ENCODE measurements around the gene AKT1S1.
"Not testable (repeated sequence)": the region's sequence is repeated elsewhere in the genome, so short reads cannot be mapped to it uniquely, and the experiment has no call there.

AKT1S1 gene

DNA sequence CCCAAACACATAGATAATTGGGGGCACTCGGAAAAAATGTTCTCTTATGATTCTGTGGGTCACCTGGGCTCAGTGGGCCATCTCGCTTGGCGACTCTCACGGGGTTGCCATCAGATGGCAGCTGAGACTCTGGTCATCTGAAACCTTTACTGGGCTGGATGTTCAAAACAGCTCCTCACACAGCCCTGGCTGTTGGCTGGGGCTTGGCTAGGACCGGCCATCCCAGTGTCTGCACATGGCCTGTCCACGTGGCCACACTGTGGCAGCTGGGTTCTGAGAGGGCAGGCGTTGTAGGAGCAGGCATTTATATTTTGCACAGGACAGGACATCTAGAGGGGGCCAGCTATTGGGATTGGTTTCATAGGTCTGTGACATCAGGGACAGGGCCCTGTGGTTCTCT lies 43.6 kb downstream of the AKT1S1 start:
- FAIRE-seq, result no peak

DNA sequence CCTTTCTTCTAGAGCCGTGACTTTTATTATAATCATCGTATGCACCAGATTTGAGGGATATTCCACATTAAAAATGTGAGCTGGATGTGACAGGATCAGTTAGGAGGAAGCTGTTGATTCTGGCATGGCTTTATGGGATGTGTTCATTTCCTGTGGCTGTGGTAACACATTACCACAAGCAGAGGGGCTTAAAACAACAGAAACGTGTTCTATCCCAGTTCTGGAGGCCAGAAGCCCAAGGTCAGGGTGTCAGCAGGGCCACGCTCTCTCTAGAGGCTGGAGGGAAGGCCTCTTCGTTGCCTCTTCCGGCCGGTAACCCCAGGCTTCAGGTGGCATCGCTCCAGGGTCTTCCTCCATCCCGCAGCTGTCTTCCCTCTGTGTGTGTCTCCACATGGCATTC lies 44.6 kb downstream of the AKT1S1 start:
- FAIRE-seq, result no peak

DNA sequence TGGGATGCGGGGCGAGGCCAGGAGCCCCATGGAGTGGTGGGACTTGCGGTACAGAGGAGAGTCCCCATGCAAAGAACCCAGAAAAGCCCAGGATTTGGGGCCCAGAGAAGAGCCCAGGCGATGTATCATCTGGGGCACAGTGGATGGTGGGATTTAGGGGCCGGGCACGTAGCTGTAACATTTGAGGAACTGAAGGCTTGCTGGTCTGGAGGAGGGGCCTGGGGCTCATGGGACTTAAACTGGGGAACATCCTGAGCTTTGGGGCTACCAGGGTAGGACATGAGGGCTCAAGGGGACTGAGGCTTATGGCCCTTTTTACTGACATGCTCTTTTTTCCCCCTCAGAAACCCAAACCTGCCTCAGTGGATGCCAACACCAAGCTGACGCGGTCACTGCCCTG lies 45.6 kb downstream of the AKT1S1 start:
- no peak for FAIRE-seq

DNA sequence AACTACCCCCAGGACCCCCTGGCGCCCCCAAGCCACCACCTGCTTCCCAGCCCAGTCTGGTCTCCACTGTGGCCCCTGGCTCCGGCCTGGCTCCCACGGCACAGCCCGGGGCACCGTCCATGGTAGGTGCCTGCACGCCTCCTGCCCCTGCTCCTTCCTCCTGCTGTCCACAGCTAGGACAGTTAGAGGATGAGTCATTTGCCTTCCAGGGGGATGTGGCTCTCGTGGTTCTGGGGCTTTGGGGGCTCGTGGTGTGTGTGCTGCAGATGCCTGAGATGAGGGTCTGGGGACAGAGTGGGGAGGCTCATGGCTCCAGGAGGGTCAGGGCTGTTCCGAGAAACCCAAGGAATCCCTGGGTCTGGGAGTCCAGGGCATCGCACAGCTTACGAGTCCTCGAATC lies 46.4 kb downstream of the AKT1S1 start:
- FAIRE-seq, result no peak

DNA sequence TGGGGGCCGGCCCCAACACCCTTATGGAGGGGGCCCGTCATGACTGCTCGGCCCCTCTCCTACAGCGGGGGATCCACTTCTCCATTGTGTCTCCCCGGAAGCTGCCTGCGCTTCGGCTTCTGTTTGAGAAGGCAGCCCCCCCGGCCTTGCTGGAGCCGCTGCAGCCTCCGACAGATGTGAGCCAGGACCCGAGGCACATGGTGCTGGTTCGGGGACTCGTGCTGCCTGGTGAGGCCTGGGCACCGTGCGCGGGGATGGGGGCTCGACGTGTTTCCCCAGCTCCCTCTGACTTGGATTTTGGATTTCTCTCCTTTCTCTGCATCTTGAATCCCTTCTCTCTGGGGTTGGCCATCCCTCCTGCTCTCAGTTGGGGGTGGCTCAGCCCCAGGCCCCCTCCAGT lies 47.4 kb downstream of the AKT1S1 start:
- FAIRE-seq, result no peak

DNA sequence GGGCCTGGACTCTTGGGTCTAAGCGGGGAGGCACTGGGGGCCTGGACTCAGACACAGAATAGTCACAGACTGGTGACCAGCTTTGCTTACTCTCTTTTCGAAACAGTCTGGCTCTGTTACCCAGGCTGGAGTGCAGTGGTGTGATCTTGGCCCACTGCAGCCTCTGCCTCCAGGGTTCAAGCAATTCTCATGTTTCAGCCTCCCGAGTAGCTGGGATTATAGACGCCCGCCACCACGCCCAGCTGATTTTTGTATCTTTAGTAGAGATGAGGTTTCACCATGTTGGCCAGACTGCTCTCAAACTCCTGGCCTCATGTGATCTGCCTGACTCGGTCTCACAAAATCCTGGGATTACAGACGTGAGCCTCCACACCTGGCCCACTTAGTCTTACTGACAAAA lies 48.0 kb downstream of the AKT1S1 start:
- FAIRE-seq, result no peak

DNA sequence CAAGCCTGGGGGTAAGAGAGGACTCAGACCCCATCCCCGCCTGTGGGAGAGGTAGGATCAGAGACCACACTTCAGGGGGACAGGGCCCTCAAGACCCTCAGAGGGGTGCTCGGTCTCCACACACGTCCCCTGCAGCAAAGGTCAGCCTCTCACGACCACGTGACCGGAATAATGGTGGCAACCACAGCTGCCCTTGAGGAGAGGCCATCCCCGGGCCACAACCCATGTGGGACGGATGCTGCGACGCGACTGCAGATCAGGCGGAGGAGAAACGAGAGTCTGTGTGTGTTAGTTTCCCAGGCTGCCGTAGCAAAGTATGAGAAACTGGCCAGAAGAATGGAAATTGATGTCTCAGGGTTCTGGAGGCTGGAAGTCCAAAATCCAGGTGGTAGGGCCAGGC lies 50.1 kb downstream of the AKT1S1 start:
- FAIRE-seq, result no peak

DNA sequence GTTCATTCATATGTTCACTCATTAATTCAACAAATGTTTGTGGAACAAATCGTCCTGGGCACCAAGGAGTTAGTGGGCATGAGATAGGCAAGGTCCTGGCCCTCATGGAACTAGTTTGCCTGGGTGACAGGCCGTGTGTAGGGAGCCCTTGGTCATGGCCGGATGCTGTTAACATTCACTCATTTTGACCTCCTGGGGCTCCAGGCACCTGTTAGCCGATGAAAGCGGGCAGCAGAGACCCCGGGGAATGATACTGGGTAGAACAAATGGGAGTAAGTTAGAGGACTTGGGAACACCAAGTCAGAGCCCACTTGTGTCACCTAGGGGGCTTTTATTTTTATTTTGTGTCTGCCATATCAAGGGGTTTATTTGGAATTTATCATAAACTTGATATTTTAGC lies 52.5 kb downstream of the AKT1S1 start:
- no peak for FAIRE-seq

DNA sequence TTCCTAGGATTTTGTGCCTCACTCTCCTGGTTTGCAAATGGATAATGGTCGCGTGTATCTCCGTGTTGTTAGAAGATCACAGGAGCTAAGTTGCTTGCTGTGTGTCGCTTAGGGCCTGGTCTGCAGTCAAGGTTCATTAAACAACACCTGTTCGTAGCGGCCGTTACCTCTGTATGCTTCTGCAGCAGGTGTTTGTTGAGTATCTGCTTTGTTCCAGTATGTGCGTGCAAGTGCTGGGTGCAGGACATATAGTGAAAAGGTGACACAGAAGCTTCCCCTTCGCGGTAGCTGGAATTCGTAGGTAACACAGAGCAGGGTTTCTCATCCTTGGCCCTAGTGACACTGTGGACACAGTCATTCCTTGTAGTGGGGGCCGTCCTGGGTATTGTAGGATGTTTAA lies 53.7 kb downstream of the AKT1S1 start:
- no peak for FAIRE-seq

DNA sequence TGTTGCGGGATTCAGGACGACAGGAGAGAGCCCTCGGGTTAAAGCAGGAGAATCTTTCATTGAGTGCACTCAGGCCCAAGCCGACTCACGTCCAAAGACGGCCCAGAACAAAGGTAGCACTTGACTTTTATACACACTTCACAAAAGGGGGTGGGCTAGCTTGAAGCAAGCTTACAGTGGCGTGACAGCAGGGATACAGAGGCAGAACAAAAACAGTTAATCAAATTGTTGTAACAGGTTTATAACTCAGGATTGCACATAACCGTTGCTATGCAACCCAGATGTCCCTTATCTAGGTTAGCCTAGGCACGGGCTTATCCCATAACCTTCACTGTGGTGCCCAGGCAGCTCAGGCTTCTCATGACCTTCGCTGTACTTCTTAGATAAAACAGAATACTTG lies 57.0 kb downstream of the AKT1S1 start:
- FAIRE-seq, result no peak

DNA sequence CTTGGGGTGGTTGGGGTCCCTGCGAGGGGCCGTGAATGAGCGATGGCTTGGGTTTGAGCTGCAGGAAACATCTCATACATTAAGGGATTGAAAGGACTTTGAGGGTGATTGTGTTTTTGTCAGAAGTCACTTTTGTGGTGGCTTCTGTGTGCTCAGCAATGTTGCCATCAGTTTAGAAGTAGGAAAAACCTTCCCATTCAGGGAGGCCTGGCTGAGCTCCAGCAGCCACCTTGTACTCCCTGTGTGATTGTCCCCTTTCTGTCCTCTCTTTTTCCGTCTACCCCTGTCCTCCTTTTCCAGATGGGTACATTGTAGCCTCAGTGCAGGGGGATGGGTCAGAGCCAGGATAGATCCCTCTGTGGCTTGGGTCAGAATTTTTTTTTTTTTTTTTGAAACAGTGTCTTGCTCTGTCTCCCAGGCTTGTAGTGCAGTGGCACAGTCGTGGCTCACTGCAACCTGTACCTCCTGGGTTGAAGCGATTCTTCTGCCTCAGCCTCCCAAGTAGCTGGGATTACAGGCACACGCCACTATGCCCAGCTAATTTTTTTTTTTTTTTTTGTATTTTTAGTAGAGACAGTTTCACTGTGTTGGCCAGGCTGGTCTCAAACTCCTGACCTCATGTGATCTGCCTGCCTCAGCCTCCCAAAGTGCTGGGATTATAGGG lies 57.6 kb downstream of the AKT1S1 start:
- not testable (repeated sequence) for FAIRE-seq

All from G401.6 (cell line).